Tibial nerve (tissue), 4 donors: ENCODE data around the gene ZNF184. TPM values are rescaled to one million over a fixed set of nuclear protein-coding genes. Genes with fewer than 3 reads are reported as not detected.

ENCODE experiments used
- DNase-seq, 2 donors: peaks; one replicate each; pipeline ENCODE4 v3.0.0-alpha.2; 2019; ENCODE audit warnings: low spot score in 2 of 2
- H3K27ac ChIP-seq, 4 donors: fragments of 200-600 bp; sonication (generic) in 3 of 4; one replicate each; pipeline ENCODE4 v1.5.1; 2017 to 2019; ENCODE audit warnings: mild to moderate bottlenecking in 1 of 4
- H3K27me3 ChIP-seq, 2 donors: fragments of 200-600 bp; sonication (generic) in 1 of 2; one replicate each; pipeline versions ENCODE4 v1.5.1 to v1.6.0; 2017 to 2019
- H3K36me3 ChIP-seq, 3 donors: fragments of 200-600 bp; sonication (generic); one replicate each; pipeline ENCODE4 v1.5.1; 2018 to 2019
- H3K4me1 ChIP-seq, 4 donors: fragments of 200-600 bp; sonication (generic) in 3 of 4; one replicate each; pipeline ENCODE4 v1.5.1; 2017 to 2019
- H3K4me3 ChIP-seq, 4 donors: fragments of 200-600 bp; sonication (generic) in 3 of 4; one replicate each; pipeline ENCODE4 v1.5.1; 2017 to 2019; ENCODE audit warnings: mild to moderate bottlenecking in 1 of 4, moderate library complexity in 1 of 4
- H3K9me3 ChIP-seq, 4 donors: fragments of 200-600 bp; sonication (generic) in 3 of 4; one replicate each; pipeline ENCODE4 v1.5.1; 2017 to 2019
- CTCF ChIP-seq, 5 experiments: fragments of 200-600 bp in 3 of 5; fragments of 450-650 bp in 2 of 5; sonication (generic) in 3 of 5; IDR thresholded peaks; one replicate each; pipeline ENCODE4 v1.5.1; 2016 to 2019; ENCODE audit warnings: antibody characterized with exemption in 5 of 5, mild to moderate bottlenecking in 3 of 5, moderate library complexity in 2 of 5
- EP300 ChIP-seq, 2 donors: sonication (generic); formaldehyde crosslinking; IDR thresholded peaks; one replicate each; pipeline ENCODE4 v1.6.1; 2017; ENCODE audit warnings: antibody characterized with exemption in 2 of 2, mild to moderate bottlenecking in 1 of 2
- POLR2A ChIP-seq, 2 donors: fragments of 450-650 bp; IDR thresholded peaks; one replicate each; pipeline ENCODE4 v1.6.1; 2017; ENCODE audit warnings: antibody characterized with exemption in 2 of 2, mild to moderate bottlenecking in 2 of 2, moderate library complexity in 2 of 2
- WGBS, 2 donors: methylation state at CpG; one replicate each; pipeline ENCODE4 v1.1.5; 2018; 5-methylcytosine and 5-hydroxymethylcytosine counted together
- total RNA-seq, 4 donors: library from RNA; depleted of rRNA; stranded (reverse); fragments of >200 nt; gene quantifications; one replicate each; pipeline ENCODE4 v1.1.0, GENCODE V29; 2016

The ZNF184 gene
- total RNA-seq, 4 donors from 2014 or later = 6.1 to 10.7 (median 8.9) TPM

- no peak overlapping the region for H3K4me3 ChIP-seq
- TF ChIP-seq CTCF (IDR thresholded peaks at IDR 0.05) (no peak), POLR2A (IDR thresholded peaks at IDR 0.05) (no peak), EP300 (IDR thresholded peaks at IDR 0.05) (no peak)
- 82 to 95% methylated on average over 2 of the region's 2 CpGs for WGBS, 2 donors
- H3K27me3 ChIP-seq = no peaks in the 10 kb centered on the region
- H3K9me3 ChIP-seq = no peaks in the 10 kb centered on the region
- H3K27ac ChIP-seq = no peak overlapping the region
- H3K36me3 ChIP-seq = peaks cover 2 to 50% (median 7%) of the 10 kb centered on the region in 3 donors
- peaks cover 0 to 27% (median 0%) of the 10 kb centered on the region in 4 donors for H3K4me1 ChIP-seq
- no peak for DNase-seq
Measured at GRCh38 chr6:27470023-27470422, 2.9 kb downstream of the ZNF184 start.

- no peak for TF ChIP-seq POLR2A (IDR thresholded peaks at IDR 0.05)
- TF ChIP-seq CTCF (IDR thresholded peaks at IDR 0.05) = no peak
- TF ChIP-seq EP300 (IDR thresholded peaks at IDR 0.05) = no peak
- Histone ChIP-seq H3K27me3 (no peaks in the 10 kb centered on the region), H3K4me1 (peaks cover 0 to 27% (median 0%) of the 10 kb centered on the region in 4 donors), H3K27ac (no peak overlapping the region), H3K9me3 (no peaks in the 10 kb centered on the region), H3K4me3 (no peak overlapping the region), H3K36me3 (peaks cover 5 to 66% (median 7%) of the 10 kb centered on the region in 3 donors)
- DNase-seq = no peak
Measured at GRCh38 chr6:27468334-27468733, 4.6 kb downstream of the ZNF184 start.

- Histone ChIP-seq H3K9me3 (peaks cover 3 to 89% (median 40%) of the 10 kb centered on the region in 4 donors), H3K36me3 (peaks cover 21 to 100% (median 49%) of the 10 kb centered on the region in 3 donors), H3K4me1 (no peaks in the 10 kb centered on the region), H3K4me3 (no peak overlapping the region), H3K27ac (no peak overlapping the region), H3K27me3 (no peaks in the 10 kb centered on the region)
- WGBS, 2 donors = 96 to 97% methylated on average over 3 of the region's 3 CpGs
- no peak for DNase-seq
- TF ChIP-seq POLR2A (IDR thresholded peaks at IDR 0.05) = no peak
- no peak for TF ChIP-seq EP300 (IDR thresholded peaks at IDR 0.05)
- TF ChIP-seq CTCF (IDR thresholded peaks at IDR 0.05) = no peak
Measured at GRCh38 chr6:27452496-27452897, 20.4 kb downstream of the ZNF184 start.

- Histone ChIP-seq H3K4me1 (no peaks in the 10 kb centered on the region), H3K36me3 (peaks cover 21 to 100% (median 44%) of the 10 kb centered on the region in 3 donors), H3K27me3 (no peaks in the 10 kb centered on the region), H3K9me3 (peaks cover 3 to 92% (median 42%) of the 10 kb centered on the region in 4 donors), H3K27ac (no peak overlapping the region), H3K4me3 (no peak overlapping the region)
- no peak for DNase-seq
- TF ChIP-seq POLR2A (IDR thresholded peaks at IDR 0.05) (no peak), EP300 (IDR thresholded peaks at IDR 0.05) (no peak), CTCF (IDR thresholded peaks at IDR 0.05) (no peak)
- WGBS, 2 donors = 98% methylated on average over 9 of the region's 9 CpGs
Measured at GRCh38 chr6:27451660-27452390, 21.1 kb downstream of the ZNF184 start.

GRCh38 chr6:27448456-27448855, 24.4 kb downstream of the ZNF184 start:
- WGBS, 2 donors = 98 to 100% methylated on average over 1 of the region's 1 CpG
- no peak for TF ChIP-seq CTCF (IDR thresholded peaks at IDR 0.05)
- no peak for TF ChIP-seq EP300 (IDR thresholded peaks at IDR 0.05)
- TF ChIP-seq POLR2A (IDR thresholded peaks at IDR 0.05) = no peak
- Histone ChIP-seq H3K36me3 (peaks cover 8 to 83% (median 14%) of the 10 kb centered on the region in 3 donors), H3K4me1 (no peaks in the 10 kb centered on the region), H3K27ac (no peak overlapping the region), H3K27me3 (no peaks in the 10 kb centered on the region), H3K9me3 (peaks cover 3 to 98% (median 42%) of the 10 kb centered on the region in 4 donors), H3K4me3 (no peak overlapping the region)
- no peak for DNase-seq
